Middle frontal gyrus (tissue), 1 donor: ENCODE results near the gene RASSF5.

Experiments
- DNase-seq: peaks from one replicate; pipeline ENCODE4 v3.0.0-alpha.2; 2015; ENCODE audit warnings: low spot score; ENCODE audit errors: extremely low spot score

The RASSF5 gene, protein sequence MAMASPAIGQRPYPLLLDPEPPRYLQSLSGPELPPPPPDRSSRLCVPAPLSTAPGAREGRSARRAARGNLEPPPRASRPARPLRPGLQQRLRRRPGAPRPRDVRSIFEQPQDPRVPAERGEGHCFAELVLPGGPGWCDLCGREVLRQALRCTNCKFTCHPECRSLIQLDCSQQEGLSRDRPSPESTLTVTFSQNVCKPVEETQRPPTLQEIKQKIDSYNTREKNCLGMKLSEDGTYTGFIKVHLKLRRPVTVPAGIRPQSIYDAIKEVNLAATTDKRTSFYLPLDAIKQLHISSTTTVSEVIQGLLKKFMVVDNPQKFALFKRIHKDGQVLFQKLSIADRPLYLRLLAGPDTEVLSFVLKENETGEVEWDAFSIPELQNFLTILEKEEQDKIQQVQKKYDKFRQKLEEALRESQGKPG

DNA sequence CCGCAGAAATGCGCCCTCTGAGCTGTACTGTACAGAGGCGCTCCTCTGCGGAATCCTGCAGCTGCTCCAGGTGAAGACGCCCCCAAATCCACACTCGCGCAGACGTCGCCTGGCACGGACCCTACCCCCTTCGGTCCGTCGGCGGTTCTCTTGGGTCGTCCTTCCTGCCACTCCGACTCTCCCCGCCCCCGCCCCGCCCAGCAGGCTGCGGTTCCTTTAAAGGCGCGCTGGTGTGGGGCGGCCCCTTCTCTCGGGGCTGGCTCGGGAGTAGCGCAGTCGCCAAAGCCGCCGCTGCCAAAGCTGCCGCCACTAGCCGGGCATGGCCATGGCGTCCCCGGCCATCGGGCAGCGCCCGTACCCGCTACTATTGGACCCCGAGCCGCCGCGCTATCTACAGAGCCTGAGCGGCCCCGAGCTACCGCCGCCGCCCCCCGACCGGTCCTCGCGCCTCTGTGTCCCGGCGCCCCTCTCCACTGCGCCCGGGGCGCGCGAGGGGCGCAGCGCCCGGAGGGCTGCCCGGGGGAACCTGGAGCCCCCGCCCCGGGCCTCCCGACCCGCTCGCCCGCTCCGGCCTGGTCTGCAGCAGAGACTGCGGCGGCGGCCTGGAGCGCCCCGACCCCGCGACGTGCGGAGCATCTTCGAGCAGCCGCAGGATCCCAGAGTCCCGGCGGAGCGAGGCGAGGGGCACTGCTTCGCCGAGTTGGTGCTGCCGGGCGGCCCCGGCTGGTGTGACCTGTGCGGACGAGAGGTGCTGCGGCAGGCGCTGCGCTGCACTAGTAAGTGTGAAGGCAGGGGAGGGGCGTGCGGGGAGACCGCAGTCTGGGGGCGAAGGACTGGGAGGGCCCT is at the start of gene RASSF5:
Gene RASSF5 (plus strand): TSS at position 248 of the 846 bp plus-strand sequence. CDS start 72 bp downstream, at position 320.
- DNase-seq, result no peak

DNA sequence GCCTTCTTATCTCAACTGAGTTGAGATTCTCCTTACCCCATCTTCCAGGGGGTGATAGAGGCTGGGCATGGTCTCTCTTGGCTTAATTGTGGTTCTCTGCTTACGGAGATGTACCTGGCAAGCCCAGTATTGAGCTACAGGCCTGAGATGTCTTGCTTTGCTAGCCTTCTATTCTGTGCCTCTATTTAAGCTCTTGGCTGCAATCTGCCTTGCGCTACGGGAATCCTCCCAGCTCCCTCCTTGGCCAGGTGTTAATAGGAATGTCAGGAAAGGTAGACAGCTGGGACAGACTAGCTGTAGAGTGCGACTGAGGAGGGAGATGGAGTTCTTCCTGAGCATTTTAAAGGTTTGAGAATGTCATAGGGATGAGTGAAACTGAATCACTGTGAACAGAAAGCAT is 47.6 kb upstream of the RASSF5 start:
- no peak for DNase-seq

DNA sequence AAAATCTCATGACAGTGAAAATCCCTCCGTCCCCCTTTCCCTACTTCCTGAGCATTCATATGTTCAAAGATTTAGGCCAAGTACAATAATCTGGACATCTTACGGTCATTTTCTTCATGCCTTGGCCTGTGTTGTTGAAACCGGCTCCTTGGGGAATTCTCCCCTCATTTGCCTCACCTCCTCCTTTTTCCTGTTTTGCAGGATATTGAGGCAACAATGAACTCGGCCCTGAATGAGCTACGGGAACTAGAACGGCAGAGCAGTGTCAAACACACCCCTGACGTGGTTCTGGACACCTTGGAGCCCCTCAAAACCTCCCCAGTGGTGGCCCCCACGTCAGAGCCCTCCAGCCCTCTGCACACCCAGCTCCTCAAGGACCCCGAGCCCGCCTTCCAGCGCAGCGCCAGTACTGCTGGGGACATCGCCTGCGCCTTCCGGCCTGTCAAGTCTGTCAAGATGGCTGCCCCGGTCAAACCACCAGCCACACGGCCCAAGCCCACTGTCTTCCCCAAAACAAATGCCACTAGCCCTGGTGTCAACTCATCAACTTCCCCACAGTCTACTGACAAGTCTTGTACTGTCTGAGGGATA is 46.4 kb upstream of the RASSF5 start:
- DNase-seq, result no peak

DNA sequence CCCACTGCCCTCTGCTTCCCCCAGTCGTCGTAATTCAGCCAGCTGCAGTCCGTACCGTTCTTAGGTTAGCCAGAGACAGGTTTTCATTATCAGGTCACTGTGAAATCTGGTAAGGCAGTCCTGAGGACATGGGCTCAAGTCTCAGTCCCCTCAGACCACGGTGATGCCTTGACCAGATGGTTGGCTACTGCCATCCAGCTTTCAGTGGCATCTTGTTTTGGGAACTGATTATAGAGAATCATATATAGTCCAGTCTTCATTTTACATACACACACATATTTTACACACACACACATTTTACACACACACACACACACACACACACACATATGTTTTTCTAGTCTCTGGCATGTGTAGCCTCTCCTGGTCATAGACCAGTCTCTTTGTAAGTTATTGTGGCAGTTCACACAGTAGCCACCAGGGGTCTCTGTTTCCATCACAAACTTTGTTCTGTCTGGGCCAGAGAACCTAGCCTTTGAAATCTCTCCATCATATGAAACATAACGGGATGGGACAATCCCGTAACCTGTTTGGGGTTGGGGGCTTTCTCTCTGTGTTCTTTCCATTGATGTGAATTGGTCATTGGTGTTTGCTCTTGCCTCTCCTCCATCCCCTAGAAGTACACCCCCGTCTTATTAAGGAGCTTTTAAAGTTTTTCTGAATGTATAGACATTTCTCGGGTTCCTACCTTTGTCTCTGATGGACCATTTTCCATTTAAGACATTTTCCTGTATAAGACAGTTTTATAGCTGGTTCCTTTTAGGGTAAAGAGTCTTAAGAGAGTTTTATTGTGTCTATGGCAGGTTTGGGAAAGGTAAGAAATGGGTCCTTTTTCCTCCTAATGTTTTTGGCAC is 45.5 kb upstream of the RASSF5 start:
- peak; percentile 53 for DNase-seq

DNA sequence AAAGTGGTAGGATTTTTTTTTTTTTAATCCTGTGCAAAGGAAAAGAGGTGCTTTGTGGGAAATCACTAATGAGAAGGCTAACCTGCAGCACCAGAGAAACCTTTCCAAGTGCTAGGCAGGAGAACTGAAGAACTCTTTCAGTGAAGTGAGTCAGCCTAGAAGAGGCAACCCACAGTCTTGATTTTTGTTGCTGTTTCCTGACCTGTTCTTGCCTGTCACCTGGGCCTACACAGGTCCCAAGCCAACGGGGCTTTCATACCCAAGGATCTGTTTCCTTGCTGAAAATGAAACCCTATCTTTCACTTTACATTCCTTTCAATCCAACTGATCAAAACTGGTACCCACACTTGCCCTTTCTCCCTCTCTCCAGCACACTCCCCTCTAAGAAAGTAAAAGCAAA is 44.2 kb upstream of the RASSF5 start:
- DNase-seq, result no peak

DNA sequence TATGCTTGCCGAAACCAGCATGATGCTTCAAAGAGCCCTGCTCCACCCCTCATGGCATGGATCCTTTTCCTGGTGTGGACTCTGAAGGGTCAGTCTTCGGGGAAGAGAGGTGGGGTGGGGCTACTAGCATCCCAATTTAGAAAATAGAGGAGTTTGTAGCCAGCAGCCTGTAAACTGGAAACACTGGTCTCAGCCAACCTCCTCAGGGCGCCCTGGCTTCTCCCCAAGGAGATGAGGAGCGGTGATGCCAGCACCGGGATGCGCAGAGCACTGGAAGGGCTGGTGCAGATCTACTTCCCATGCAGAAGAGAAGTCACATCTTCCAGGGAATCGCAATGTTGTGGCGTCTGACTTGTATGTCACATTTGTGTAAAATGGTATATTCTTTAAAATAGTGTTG is 43.4 kb upstream of the RASSF5 start:
- DNase-seq, result no peak

DNA sequence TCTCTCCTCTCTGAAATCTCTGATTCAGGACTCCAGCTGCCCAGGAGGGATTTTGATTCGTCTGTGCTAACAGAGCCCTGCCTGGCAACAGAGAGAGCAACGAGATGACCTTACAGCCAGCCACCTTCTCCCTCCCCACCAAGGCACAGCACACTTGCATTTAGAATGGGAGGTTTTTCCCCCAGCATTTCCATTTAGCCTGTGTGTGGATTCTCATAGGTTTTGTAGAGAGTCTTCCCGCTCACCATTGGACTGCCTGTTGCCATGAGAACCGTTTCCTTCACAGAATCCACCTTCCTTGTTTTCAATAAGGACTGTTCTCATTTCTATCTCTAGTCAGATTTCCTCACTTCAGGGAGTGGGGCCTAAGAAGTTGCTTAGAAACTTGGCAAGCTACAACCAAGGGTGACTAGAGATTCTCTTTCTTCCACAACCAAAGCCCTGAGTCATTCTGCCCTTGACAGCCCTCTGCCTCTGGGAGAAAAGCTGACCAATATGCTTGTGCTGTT is 42.8 kb upstream of the RASSF5 start:
- DNase-seq, result peak; percentile 12

DNA sequence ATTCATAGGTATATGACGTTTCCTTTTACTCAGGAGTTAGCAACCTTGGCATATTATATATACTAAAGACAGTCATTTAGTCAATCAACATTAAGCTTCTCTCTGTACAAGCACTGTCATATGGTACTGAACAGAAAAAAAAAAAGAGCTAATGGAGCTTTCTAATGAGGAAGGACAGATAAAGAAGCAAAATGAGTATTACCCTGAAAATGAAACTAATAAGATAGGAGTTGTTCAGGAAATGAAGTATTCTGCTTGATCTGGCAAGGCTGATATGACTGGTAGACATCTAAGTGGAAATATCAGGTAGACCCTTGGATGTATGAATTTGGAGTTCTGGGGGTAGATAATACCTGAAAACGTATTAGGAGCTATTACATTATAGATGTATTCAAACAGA is 41.4 kb upstream of the RASSF5 start:
- no peak for DNase-seq

DNA sequence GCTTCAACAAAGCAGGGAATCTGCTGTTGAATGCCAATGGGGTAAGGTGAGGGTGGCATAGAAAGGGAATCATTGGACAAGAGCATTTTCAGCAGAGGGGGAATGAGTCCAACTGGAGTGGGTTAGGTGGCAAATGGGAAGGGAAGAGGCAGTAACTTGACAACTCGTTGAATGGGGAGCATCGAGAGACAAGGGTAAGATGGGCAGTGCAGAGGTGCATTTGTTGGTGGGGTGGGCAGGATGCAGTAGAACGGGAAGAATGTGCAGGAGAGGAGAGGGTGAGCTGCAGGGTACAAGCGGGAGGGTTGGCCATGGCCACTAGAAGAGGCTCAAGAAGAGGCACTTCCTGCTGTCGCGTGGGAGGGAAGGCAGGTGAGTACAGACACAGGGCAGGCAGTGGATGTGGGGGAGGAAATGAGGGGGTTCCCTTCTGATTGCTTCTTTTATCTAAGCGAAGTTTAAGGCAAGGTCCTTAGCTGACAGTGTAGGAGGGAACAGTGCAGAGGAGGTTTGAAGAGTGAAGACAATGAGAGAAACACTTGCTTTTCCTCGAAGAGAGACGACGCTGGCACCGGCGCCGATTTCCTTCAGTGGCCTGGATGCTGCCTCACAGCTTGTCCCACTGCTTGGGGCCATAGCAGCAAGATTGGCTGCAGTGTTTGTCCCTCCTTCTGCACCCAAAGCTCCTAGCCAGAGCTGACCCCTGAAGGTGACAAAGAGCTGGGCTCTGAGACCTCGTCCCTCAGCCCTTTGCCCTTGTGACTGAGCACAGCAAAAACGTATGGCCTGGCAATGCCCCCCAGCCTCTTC is 40.3 kb upstream of the RASSF5 start:
- no peak for DNase-seq

DNA sequence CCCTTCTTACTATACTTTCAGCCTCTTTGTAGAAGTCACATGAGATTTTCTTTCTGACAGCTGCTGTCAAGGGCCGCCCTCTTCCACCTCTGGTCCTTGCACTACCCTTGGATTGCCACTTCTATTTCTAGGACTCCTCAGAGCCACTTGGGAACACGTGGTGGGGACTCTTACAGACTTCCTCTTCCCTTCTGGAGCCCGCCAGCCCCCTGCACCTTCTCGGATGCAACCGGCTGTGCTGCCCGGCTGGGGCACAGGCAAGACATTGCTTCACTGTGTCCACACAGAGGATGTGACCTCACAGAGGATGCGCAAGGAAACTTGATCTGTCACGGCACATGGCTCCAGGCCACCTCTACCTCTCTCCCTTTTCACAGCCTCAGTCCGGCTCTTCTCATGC is 39.4 kb upstream of the RASSF5 start:
- DNase-seq, result no peak

DNA sequence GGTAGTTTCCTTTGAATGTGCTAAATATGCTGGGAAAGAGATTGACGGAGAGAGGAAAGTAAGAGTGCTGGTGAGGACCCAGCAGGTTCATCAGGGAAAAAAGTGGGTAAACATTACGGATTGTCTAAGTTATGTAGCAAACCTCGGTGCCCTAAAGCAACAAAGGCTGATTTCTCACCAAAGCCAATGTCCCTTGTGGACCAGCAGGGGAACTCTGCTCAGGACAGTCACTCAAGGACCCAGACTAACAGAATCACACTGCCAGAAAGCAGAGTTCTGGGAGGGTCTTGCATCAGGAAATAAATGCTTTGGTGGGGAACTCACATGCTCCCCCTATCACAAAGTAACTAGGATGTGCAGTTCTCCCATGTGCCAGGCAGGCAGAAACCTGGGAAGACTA is 38.8 kb upstream of the RASSF5 start:
- DNase-seq, result no peak

DNA sequence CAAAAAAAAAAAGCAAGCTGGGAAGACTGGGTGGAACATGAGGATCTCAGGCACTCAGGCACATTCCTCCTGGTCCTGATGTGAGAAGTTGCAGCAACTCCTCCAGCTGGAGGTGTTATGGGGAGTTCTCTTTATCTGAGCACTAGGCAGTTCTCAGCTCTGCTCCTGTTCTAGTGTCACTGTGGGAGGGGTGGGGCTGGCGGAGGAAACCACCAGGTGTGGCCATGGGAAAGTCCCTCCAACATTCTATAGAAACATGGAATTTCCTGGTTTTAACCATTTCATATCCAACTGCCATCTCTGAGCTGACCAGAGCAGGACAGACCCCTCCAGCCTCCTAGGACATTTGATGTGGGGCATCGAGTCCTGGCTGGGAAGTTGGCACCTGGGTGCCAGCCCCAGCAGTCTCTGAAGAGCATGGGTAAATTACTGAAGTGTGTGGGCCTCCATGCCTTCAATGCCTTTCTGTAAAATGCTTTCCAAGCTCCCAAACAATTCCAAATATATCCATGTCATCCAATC is 37.9 kb upstream of the RASSF5 start:
- DNase-seq, result no peak

DNA sequence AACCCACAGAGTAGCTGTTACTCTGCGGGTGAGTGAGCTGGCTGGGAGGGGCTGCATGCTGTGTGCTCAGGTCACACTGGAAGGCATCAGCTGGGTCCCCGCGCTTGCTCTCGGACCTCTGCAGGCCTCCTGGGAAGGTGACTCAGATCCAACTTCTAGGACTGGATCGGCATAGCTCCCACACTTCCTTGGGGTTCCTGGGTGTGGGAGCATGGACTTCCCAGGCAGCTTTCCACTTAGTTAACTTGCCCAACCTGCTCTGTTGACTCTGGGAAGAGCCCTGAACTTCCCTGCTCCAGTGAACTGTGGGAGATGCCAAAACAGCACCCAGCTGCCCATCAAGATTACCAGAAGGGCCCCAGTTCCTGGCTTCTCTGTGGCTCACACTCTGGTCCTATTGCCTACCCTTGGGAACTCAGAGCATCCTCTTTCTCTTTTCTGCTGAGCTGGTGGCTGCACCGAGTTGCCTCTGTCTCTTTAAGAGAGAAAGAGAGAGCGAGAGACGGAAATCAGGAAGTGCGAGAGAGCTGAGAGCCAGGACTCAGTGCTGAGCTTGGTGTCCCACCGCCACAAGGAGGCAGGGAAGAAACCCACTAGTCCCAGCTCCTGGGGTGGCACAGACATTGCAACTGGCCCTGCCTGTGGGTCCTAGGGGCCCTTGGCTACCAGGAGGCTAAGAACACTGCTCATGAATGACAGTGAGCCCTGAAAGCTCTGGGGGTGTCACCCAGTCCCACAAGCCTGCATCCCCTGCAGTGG is 37.2 kb upstream of the RASSF5 start, which contains the start of gene IKBKE:
Gene IKBKE (plus strand): TSS at position 544 of the 759 bp plus-strand sequence. CDS start 2,752 bp downstream, outside the sequence.
- DNase-seq, result peak; percentile 37

DNA sequence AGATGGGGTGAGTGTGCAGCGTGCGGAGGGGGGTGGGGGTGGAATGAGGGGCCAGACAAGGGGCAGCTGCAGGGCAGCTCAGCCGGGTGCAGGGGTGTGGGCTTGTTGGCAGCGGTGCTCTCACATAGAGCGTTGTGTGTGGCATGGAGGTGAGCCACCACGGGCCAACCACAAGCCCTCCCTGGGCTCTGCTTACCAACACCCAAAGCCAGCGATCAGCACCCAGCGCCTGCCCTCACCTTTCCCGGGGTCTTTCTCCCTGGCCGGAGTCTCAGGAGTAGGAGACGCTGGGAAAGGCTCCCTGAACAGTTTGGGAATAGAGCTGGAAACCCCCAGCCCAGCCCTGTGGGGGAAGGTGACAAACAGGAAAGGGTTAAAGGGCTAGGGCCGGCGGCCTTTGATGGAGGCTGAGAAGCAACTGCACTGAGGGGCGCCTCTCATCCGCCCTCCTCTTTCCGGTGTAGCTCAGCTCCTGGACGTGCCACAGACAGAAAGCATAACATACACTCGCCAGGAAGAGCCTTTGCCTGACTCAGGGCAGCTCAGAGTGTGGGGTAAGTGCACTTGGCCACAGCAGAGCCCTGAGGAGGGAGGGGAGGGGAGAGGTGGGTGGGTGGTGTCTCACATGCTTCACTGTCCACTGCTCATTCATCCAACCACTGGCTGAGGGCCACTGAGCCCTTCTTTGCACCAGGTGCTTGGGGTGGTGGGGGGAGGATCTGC is 36.5 kb upstream of the RASSF5 start:
- no peak for DNase-seq

DNA sequence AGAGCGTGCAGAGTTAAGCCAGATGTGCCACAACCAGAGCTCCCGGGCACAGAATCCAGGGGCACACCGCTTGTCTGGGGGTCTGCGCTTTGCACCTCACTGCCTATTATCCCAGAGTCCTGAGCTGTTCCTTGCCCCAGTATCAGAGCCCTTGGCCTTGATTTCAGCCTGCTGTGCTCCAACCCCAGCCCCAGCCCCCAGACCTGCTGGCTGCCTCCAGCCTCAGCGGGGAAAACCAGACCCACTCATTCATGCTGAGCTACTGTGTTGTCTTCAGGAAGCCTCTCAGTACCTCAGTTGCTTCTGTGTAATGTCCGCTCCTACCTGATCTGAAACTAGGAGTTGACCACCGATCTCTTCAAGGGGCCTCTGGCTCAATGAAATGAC is 35.9 kb upstream of the RASSF5 start:
- no peak for DNase-seq

DNA sequence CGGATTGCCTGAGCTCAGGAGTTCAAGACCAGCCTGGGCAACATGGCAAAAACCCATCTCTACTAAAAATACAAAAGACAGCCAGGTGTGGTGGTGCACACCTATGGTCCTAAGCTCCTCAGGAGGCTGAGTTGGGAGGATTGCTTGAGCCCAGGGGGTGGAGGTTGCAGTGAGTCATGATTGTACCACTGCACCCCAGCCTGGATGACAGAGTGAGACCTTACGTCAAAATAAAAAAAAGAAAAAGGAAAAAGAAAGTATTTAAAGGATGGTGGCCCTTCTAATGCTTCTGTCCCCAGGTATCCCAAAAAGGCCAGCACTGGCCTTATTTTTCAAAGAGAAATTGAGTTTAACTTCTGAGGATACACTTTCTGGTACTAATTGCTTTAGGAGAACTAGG is 35.3 kb upstream of the RASSF5 start:
- DNase-seq, result no peak

DNA sequence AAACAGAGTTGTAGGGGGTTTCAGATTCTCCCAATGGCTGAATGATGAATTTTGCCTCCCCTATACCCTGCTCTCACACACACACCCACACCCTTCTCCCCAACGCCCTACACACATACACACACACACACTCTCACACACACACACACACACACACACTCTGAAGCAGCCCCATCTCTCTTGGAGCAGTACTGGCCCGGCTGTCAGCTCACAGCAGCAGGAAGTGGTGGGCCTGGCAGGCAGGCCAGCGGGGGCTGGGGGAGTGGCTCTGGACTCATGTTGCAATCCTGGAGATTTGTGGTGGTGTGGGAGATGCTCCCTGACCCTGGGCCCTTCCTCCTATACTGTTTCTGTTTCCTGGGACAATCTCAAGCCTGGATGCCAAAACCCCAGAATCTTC is 34.9 kb upstream of the RASSF5 start:
- DNase-seq, result no peak

DNA sequence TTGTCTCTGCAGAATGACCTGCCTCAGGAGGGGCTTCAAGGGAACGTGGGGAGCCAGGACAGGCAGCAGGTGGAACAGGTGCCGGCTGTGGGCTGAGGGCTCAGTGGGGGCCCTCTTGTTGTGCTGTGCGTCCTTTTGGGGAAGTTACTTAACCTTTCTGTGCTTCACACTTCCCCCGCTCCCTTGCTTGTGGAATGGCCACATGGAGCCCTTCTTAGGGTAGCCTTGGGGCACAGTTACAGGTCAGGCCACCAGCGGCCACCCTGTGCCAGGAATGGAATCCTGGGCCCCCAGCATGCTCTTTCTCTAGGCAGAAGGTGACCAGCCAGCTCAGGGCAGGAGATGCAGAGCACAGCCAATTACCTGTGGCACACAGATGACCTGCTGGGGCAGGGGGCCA is 34.4 kb upstream of the RASSF5 start:
- DNase-seq, result no peak
